Mucosa of stomach (tissue), 1 donor: ENCODE results near the gene IVD.

ENCODE experiments used
- H3K27me3 ChIP-seq: one replicate; pipeline ENCODE4 v1.7.0; 2013; ENCODE audit warnings: mild to moderate bottlenecking, low read length; ENCODE audit not compliant: control insufficient read depth, insufficient read depth
- H3K36me3 ChIP-seq: one replicate; pipeline ENCODE4 v1.7.0; 2013; ENCODE audit warnings: low read length; ENCODE audit not compliant: control insufficient read depth, insufficient read depth
- H3K4me1 ChIP-seq: one replicate; pipeline ENCODE4 v1.7.0; 2013; ENCODE audit warnings: mild to moderate bottlenecking, low read length; ENCODE audit not compliant: control insufficient read depth, insufficient read depth
- H3K4me3 ChIP-seq: one replicate; pipeline ENCODE4 v1.7.0; 2013; ENCODE audit warnings: low read length
- H3K9ac ChIP-seq: one replicate; pipeline ENCODE4 v1.7.0; 2013; ENCODE audit warnings: mild to moderate bottlenecking, low read length, moderate library complexity
- H3K9me3 ChIP-seq: one replicate; pipeline ENCODE4 v1.7.0; 2013; ENCODE audit warnings: mild to moderate bottlenecking, low read length, moderate library complexity; ENCODE audit not compliant: control insufficient read depth
- donor health status: Pancreatic carcinoma.

IVD gene

GRCh38 chr15:40407330-40407990, 1.9 kb downstream of the IVD start:
- Histone ChIP-seq H3K27me3 (no peaks in the 10 kb centered on the region), H3K4me3 (no peak overlapping the region), H3K4me1 (peaks cover 17% of the 10 kb centered on the region), H3K9me3 (no peaks in the 10 kb centered on the region), H3K36me3 (peaks cover 9% of the 10 kb centered on the region), H3K9ac (no peak overlapping the region)

GRCh38 chr15:40409366-40409765, 3.8 kb downstream of the IVD start:
- Histone ChIP-seq H3K9ac (no peak overlapping the region), H3K9me3 (no peaks in the 10 kb centered on the region), H3K36me3 (peaks cover 13% of the 10 kb centered on the region), H3K4me3 (no peak overlapping the region), H3K27me3 (no peaks in the 10 kb centered on the region), H3K4me1 (peaks cover 21% of the 10 kb centered on the region)

- H3K9ac ChIP-seq: no peak overlapping the region
- peaks cover 21% of the 10 kb centered on the region for H3K4me1 ChIP-seq
- H3K27me3 ChIP-seq: no peaks in the 10 kb centered on the region
- H3K4me3 ChIP-seq: no peak overlapping the region
- H3K36me3 ChIP-seq: peaks cover 20% of the 10 kb centered on the region
- H3K9me3 ChIP-seq: no peaks in the 10 kb centered on the region
These were observed 4.9 kb downstream of the IVD start for GRCh38 chr15:40410476-40410875.

- H3K4me3 ChIP-seq: no peak overlapping the region
- H3K27me3 ChIP-seq: no peaks in the 10 kb centered on the region
These were observed 6.6 kb downstream of the IVD start for GRCh38 chr15:40412095-40412759.

GRCh38 chr15:40413036-40413435, 7.4 kb downstream of the IVD start:
- no peak overlapping the region for H3K4me3 ChIP-seq
- H3K9ac ChIP-seq: no peak overlapping the region
- H3K36me3 ChIP-seq: peaks cover 28% of the 10 kb centered on the region
- no peaks in the 10 kb centered on the region for H3K27me3 ChIP-seq
- H3K4me1 ChIP-seq: peaks cover 13% of the 10 kb centered on the region
- H3K9me3 ChIP-seq: no peaks in the 10 kb centered on the region

More at GRCh38 chr15:40412095-40412759, 6.6 kb downstream of the IVD start:
- Histone ChIP-seq H3K9me3 (no peaks in the 10 kb centered on the region), H3K36me3 (peaks cover 28% of the 10 kb centered on the region), H3K4me1 (peaks cover 13% of the 10 kb centered on the region), H3K9ac (no peak overlapping the region)

- no peaks in the 10 kb centered on the region for H3K9me3 ChIP-seq
- H3K27me3 ChIP-seq: no peaks in the 10 kb centered on the region
- peaks cover 28% of the 10 kb centered on the region for H3K36me3 ChIP-seq
These were observed 9.2 kb downstream of the IVD start for GRCh38 chr15:40414816-40415215.

GRCh38 chr15:40415226-40415625, 9.6 kb downstream of the IVD start:
- Histone ChIP-seq H3K27me3 (no peaks in the 10 kb centered on the region), H3K36me3 (peaks cover 28% of the 10 kb centered on the region), H3K9ac (no peak overlapping the region), H3K9me3 (no peaks in the 10 kb centered on the region), H3K4me3 (no peak overlapping the region), H3K4me1 (peaks cover 16% of the 10 kb centered on the region)

More at GRCh38 chr15:40414816-40415215, 9.2 kb downstream of the IVD start:
- Histone ChIP-seq H3K9ac (no peak overlapping the region), H3K4me3 (no peak overlapping the region), H3K4me1 (peaks cover 13% of the 10 kb centered on the region)

- H3K9ac ChIP-seq: no peak overlapping the region
- no peaks in the 10 kb centered on the region for H3K27me3 ChIP-seq
- H3K4me3 ChIP-seq: no peak overlapping the region
- peaks cover 26% of the 10 kb centered on the region for H3K36me3 ChIP-seq
- peaks cover 25% of the 10 kb centered on the region for H3K4me1 ChIP-seq
- H3K9me3 ChIP-seq: no peaks in the 10 kb centered on the region
These were observed 10.5 kb downstream of the IVD start for GRCh38 chr15:40416056-40416455.

GRCh38 chr15:40418126-40418525, 12.5 kb downstream of the IVD start:
- Histone ChIP-seq H3K9me3 (no peaks in the 10 kb centered on the region), H3K27me3 (no peaks in the 10 kb centered on the region), H3K4me3 (no peak overlapping the region), H3K4me1 (peaks cover 22% of the 10 kb centered on the region), H3K9ac (no peak overlapping the region), H3K36me3 (peaks cover 15% of the 10 kb centered on the region)

- H3K4me1 ChIP-seq: peaks cover 22% of the 10 kb centered on the region
- no peak overlapping the region for H3K4me3 ChIP-seq
- no peaks in the 10 kb centered on the region for H3K9me3 ChIP-seq
- no peak overlapping the region for H3K9ac ChIP-seq
- peaks cover 11% of the 10 kb centered on the region for H3K36me3 ChIP-seq
- H3K27me3 ChIP-seq: no peaks in the 10 kb centered on the region
These were observed 14.6 kb downstream of the IVD start for GRCh38 chr15:40420071-40420713.

GRCh38 chr15:40420793-40421192, 15.2 kb downstream of the IVD start:
- H3K4me1 ChIP-seq: peaks cover 22% of the 10 kb centered on the region
- H3K4me3 ChIP-seq: no peak overlapping the region
- peaks cover 5% of the 10 kb centered on the region for H3K36me3 ChIP-seq
- no peak overlapping the region for H3K9ac ChIP-seq
- H3K27me3 ChIP-seq: no peaks in the 10 kb centered on the region
- no peaks in the 10 kb centered on the region for H3K9me3 ChIP-seq
